Mesothelial cell of epicardium (in vitro differentiated cells): Measurements from ENCODE around the gene SMAP2. TPM values are rescaled to one million over a fixed set of nuclear protein-coding genes. Genes with fewer than 3 reads are reported as not detected.

Experiments used
- DNase-seq, 2 experiments: peaks; one replicate each; pipeline ENCODE4 v3.0.0; 2021; ENCODE audit warnings: low spot score in 2 of 2; ENCODE audit not compliant: unreplicated experiment in 2 of 2
- H3K27ac Mint-ChIP-seq: 2 replicates; pipeline ENCODE4 v1.8.0; 2021; ENCODE audit warnings: mixed read lengths
- H3K27me3 Mint-ChIP-seq: 2 replicates; pipeline ENCODE4 v1.8.0; 2021; ENCODE audit warnings: low read depth, mixed read lengths
- H3K36me3 Mint-ChIP-seq: 2 replicates; pipeline ENCODE4 v1.8.0; 2021; ENCODE audit warnings: mixed read lengths
- H3K4me1 Mint-ChIP-seq: 2 replicates; pipeline ENCODE4 v1.8.0; 2021; ENCODE audit warnings: mixed read lengths
- H3K4me3 Mint-ChIP-seq: 2 replicates; pipeline ENCODE4 v1.8.0; 2021; ENCODE audit warnings: mild to moderate bottlenecking, moderate library complexity, mixed read lengths
- H3K9me3 Mint-ChIP-seq: 2 replicates; pipeline ENCODE4 v1.8.0; 2021; ENCODE audit warnings: mixed read lengths
- total RNA-seq: library from RNA; stranded (reverse); gene quantifications from 3 replicates; pipeline ENCODE4 v1.2.1, GENCODE V29; 2021
- TF ChIP-seq, protein P1 (sequence below): fragments of 200-600 bp; sonication (generic); IDR thresholded peaks from one replicate; pipeline ENCODE4 v1.5.0; 2021; ENCODE audit warnings: antibody characterized with exemption; ENCODE audit not compliant: unreplicated experiment

The SMAP2 gene
- total RNA-seq, 1 donor from 2014 or later: 10.9 TPM

DNA sequence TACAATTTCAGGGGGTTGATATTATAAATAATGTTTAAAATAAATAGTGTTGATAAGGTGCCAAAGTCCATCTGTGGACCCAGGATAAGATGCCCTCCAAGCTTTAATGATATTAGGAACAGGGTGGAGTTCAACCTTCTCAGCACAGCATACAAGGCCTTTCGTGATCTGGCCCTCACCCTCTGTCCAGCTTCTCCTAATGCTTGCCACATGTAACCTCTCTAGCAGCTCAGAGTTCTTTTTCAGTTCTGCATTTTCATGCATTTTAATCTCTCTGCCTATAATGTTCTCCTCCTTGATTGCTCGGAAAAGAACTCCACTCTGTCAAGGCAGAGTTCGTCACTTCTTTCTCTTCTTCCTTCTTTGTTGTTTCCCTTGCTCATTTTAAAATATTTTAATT, 21.4 kb upstream of the SMAP2 start:
- DNase-seq: no peak
- Mint-ChIP-seq H3K27ac (no peak overlapping the region), H3K4me3 (no peak overlapping the region), H3K27me3 (peaks cover 5% of the 10 kb centered on the region), H3K4me1 (no peaks in the 10 kb centered on the region), H3K36me3 (no peaks in the 10 kb centered on the region), H3K9me3 (peaks cover 5% of the 10 kb centered on the region)
- TF ChIP-seq, protein P1, sequence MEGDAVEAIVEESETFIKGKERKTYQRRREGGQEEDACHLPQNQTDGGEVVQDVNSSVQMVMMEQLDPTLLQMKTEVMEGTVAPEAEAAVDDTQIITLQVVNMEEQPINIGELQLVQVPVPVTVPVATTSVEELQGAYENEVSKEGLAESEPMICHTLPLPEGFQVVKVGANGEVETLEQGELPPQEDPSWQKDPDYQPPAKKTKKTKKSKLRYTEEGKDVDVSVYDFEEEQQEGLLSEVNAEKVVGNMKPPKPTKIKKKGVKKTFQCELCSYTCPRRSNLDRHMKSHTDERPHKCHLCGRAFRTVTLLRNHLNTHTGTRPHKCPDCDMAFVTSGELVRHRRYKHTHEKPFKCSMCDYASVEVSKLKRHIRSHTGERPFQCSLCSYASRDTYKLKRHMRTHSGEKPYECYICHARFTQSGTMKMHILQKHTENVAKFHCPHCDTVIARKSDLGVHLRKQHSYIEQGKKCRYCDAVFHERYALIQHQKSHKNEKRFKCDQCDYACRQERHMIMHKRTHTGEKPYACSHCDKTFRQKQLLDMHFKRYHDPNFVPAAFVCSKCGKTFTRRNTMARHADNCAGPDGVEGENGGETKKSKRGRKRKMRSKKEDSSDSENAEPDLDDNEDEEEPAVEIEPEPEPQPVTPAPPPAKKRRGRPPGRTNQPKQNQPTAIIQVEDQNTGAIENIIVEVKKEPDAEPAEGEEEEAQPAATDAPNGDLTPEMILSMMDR: no peak

DNA sequence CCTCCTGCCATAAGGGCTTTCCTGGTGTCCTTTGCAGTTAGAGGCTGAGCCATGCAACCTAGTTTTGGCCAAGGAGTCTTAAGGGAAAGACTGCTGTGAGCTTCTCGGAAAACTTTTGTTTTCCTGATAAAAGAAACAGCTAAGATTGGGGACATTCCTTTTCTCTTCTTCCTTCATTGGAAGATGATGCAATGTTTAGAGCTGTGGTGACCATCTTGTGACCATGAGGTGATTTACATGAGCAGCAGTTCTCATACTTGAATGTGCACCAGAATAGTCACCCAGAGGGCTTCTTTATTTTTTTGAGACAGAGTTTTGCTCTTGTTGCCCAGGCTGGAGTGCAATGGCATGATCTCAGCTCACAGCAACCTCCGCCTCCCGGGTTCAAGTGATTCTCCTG, 20.4 kb upstream of the SMAP2 start:
- H3K4me3 Mint-ChIP-seq: no peak overlapping the region
- no peak for DNase-seq
- H3K27ac Mint-ChIP-seq: no peak overlapping the region
- H3K9me3 Mint-ChIP-seq: peaks cover 13% of the 10 kb centered on the region
- peaks cover 5% of the 10 kb centered on the region for H3K27me3 Mint-ChIP-seq
- TF ChIP-seq, protein P1: no peak
- H3K36me3 Mint-ChIP-seq: no peaks in the 10 kb centered on the region
- no peaks in the 10 kb centered on the region for H3K4me1 Mint-ChIP-seq

DNA sequence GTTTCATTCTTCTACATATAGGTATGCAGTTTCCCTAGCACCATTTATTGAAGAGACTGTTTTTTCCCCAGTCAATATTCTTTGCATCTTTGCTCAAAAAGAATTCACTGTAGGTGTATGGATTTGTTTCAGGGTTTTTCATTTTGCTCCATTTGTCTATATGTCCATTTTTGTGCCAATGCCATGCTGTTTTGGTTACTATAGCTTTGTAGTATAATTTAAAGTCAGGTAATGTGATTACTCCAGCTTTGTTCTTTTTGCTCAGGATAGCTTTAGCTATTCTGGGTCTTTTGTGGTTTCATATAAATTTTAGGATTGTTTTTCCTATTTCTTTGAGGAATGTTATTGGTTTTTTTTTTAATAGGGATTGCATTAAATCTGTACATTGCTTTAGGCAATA, 15.9 kb upstream of the SMAP2 start:
- TF ChIP-seq, protein P1: no peak
- no peaks in the 10 kb centered on the region for H3K4me1 Mint-ChIP-seq
- peaks cover 2% of the 10 kb centered on the region for H3K36me3 Mint-ChIP-seq
- no peak overlapping the region for H3K27ac Mint-ChIP-seq
- DNase-seq: no peak
- peaks cover 13% of the 10 kb centered on the region for H3K27me3 Mint-ChIP-seq
- peaks cover 24% of the 10 kb centered on the region for H3K9me3 Mint-ChIP-seq
- H3K4me3 Mint-ChIP-seq: no peak overlapping the region

DNA sequence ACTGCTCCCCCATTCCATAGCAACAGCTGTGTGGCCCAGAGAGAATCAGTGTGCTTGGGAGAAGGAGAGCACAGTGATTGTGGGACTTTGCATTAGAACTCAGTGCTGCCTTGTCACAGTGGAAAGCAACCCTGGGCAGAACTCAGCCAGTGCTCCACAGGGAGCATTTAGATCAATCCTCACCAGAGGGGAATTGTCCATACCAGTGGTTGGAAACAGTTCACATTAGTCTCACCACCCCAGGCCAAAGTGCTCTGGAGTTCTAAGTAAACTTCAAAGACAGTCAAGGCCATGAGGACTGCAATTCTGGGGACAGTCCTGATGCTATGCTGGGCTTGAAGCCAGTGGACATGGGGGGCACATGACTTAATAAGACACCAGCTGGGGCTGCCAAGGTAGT, 12.9 kb upstream of the SMAP2 start:
- no peak for DNase-seq
- Mint-ChIP-seq H3K36me3 (peaks cover 2% of the 10 kb centered on the region), H3K4me1 (no peaks in the 10 kb centered on the region), H3K9me3 (peaks cover 24% of the 10 kb centered on the region), H3K27ac (no peak overlapping the region), H3K4me3 (no peak overlapping the region), H3K27me3 (peaks cover 26% of the 10 kb centered on the region)
- TF ChIP-seq, protein P1: no peak

DNA sequence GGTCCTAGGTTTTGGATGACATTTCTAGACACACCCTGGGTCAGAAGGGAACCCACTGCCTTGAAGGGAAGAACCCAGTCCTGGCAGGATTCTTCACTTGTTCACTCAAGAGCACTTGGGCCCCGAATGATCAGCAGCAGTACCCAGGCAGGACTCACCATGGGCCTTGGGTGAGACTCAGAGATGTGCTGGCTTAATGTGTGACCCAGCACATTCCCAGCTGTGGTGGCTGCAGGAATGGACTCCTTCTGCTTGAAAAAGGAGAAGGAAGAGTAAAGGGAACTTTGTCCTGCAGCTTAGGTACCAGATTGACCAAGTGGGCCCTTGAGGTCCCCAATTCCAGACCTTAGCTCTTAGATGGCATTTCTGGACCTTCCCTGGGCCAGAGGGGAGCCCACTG, 12.3 kb upstream of the SMAP2 start:
- peaks cover 24% of the 10 kb centered on the region for H3K9me3 Mint-ChIP-seq
- H3K27me3 Mint-ChIP-seq: peaks cover 26% of the 10 kb centered on the region
- H3K27ac Mint-ChIP-seq: no peak overlapping the region
- no peak overlapping the region for H3K4me3 Mint-ChIP-seq
- peaks cover 2% of the 10 kb centered on the region for H3K36me3 Mint-ChIP-seq
- TF ChIP-seq, protein P1: no peak
- DNase-seq: no peak
- H3K4me1 Mint-ChIP-seq: no peaks in the 10 kb centered on the region

DNA sequence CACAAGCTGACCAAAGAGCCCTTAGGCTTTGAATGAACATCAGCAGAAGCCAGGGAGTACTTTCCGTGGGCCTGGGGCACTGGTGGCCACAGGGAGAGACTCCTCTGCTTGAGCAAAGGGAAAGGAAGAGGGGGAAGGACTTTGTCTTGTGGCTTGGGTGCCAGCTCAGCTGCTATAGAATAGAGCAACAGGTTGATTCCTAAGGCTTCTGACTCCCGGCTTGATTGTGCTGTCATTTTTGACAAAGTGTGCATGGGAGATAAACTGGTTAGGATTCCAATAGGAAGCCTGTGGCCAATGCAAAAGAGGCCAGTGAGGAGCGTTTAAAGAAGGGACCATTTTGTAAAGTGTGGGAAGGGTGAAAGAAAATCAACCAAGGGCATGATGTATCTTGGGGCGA, 11.9 kb upstream of the SMAP2 start:
- no peak for DNase-seq
- H3K27ac Mint-ChIP-seq: no peak overlapping the region
- peaks cover 2% of the 10 kb centered on the region for H3K36me3 Mint-ChIP-seq
- peaks cover 26% of the 10 kb centered on the region for H3K27me3 Mint-ChIP-seq
- H3K4me1 Mint-ChIP-seq: no peaks in the 10 kb centered on the region
- H3K9me3 Mint-ChIP-seq: peaks cover 23% of the 10 kb centered on the region
- TF ChIP-seq, protein P1: no peak
- no peak overlapping the region for H3K4me3 Mint-ChIP-seq
